PC-9 (cell line): ENCODE data around the gene PSPN.

Experiments used
- EZH2 ChIP-seq: fragments of 200-600 bp; sonication (generic); IDR thresholded peaks from 2 replicates; pipeline ENCODE4 v1.8.0; 2017; ENCODE audit warnings: antibody characterized with exemption, low read depth
- TF ChIP-seq, protein P1 (sequence below): fragments of 200-600 bp; sonication (generic); conservative IDR thresholded peaks from 2 replicates; pipeline ENCODE4 v1.6.1; 2017; ENCODE audit warnings: mixed run types, antibody characterized with exemption, mild to moderate bottlenecking, moderate library complexity

DNA sequence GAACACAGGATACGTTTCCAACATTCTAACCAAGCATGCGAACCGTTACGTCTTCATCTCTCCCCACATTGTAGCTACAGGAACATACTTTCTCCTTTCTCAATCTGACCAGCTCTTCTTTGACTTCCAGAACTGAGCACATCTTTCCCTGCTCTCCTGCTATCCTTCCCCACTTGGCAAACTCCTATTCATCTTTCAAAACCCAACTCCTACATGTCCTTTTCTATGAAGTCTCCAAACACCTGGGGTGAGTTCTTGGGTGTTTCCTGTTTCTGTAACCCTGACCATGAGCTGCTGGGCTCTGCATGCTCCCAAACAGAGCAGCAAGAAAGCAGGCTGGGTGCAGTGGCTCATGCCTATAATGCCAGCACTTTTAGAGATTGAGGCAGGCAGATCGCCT lies 48.9 kb downstream of the PSPN start:
- TF ChIP-seq, protein P1, sequence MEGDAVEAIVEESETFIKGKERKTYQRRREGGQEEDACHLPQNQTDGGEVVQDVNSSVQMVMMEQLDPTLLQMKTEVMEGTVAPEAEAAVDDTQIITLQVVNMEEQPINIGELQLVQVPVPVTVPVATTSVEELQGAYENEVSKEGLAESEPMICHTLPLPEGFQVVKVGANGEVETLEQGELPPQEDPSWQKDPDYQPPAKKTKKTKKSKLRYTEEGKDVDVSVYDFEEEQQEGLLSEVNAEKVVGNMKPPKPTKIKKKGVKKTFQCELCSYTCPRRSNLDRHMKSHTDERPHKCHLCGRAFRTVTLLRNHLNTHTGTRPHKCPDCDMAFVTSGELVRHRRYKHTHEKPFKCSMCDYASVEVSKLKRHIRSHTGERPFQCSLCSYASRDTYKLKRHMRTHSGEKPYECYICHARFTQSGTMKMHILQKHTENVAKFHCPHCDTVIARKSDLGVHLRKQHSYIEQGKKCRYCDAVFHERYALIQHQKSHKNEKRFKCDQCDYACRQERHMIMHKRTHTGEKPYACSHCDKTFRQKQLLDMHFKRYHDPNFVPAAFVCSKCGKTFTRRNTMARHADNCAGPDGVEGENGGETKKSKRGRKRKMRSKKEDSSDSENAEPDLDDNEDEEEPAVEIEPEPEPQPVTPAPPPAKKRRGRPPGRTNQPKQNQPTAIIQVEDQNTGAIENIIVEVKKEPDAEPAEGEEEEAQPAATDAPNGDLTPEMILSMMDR: no peak
- no peak for TF ChIP-seq EZH2
